ENCODE data around the gene CEMIP. TPM values are rescaled to one million over a fixed set of nuclear protein-coding genes. Genes with fewer than 3 reads are reported as not detected.

CEMIP gene
- polyA plus RNA-seq, 1 of the 3 experiments (the other 2 are of a cell fraction), result 27.8 TPM

DNA sequence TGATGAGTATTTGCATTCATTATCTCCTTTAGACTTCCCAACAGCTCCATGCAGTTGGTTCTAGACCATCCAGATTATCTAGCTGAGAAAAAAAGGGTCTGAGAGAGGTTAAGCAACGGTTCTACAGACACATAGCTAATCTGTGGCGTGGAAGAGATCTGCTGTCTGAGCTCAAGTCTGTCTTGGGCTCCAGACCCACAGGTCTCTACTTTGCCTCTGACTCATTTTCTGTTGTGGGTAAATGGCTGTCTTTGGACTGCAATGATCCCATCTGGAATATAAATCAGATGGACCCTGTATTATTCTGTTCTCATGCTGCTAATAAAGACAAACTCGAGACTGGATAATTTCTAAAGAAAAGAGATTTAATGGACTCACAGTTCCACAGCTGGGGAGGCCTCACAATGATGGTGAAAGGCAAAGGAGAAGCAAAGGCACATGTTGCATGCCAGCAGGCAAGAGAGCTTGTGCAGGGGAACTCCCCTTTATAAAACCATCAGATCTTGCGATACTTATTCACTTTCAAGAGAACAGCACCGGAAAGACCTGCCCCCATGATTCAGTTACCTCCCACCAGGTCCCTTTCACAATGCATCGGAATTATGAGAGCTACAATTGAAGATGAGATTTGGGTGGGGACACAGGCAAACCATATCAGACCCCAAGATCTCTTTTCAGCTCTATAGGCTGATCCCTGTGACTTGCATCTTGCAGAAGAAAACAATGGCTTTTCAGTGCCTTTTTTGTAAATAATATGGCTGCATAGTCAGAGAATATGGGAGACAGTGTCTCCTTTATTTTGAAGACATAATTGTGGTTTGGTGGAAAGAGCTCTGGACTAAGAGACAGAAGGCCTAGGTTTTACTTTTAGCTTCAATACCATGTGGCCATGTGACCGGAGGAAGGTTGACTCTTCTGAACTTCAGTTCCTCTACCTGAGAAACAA lies 24.7 kb downstream of the CEMIP start:
- no peak overlapping the region for H3K27ac ChIP-seq (ENCODE audit: low read depth in 2 of 2, low read length in 1 of 2)
- no peak overlapping the region for H2AFZ ChIP-seq (ENCODE audit: low read depth)
- H3K27me3 ChIP-seq (ENCODE audit: insufficient read depth), result no peaks in the 10 kb centered on the region
- TF ChIP-seq POLR2AphosphoS5 (IDR thresholded peaks at IDR 0.05; ENCODE audit: low read depth, low read length) (no peak), NFIC (IDR thresholded peaks at IDR 0.05; ENCODE audit: borderline replicate concordance) (no peak), FOXM1 (IDR thresholded peaks at IDR 0.05; ENCODE audit: low read depth) (no peak), SMC3 (IDR thresholded peaks at IDR 0.05; ENCODE audit: low read depth, low read length) (no peak), TEAD4 (IDR thresholded peaks at IDR 0.05; ENCODE audit: borderline replicate concordance, insufficient read depth) (no peak), GATA2 (CRISPR knock-in tag; IDR thresholded peaks at IDR 0.05) (no peak), JUND (IDR thresholded peaks at IDR 0.05) (no peak), SIN3A (IDR thresholded peaks at IDR 0.05; ENCODE audit: borderline replicate concordance, low read depth, low read length) (no peak), NRF1 (IDR thresholded peaks at IDR 0.05; ENCODE audit: low read depth, low read length) (no peak), YY1 (IDR thresholded peaks at IDR 0.05; ENCODE audit: low read depth) (no peak), RAD21 (IDR thresholded peaks at IDR 0.05; ENCODE audit: low read length) (no peak), RXRA (IDR thresholded peaks at IDR 0.05; ENCODE audit: borderline replicate concordance, low read depth) (no peak), CHD2 (IDR thresholded peaks at IDR 0.05; ENCODE audit: low read length, partially characterized antibody) (no peak), MEF2A (IDR thresholded peaks at IDR 0.05; ENCODE audit: borderline replicate concordance, low read depth) (no peak), FOSL2 (IDR thresholded peaks at IDR 0.05; ENCODE audit: borderline replicate concordance, low read depth) (no peak)
- TF ChIP-seq, protein P1, sequence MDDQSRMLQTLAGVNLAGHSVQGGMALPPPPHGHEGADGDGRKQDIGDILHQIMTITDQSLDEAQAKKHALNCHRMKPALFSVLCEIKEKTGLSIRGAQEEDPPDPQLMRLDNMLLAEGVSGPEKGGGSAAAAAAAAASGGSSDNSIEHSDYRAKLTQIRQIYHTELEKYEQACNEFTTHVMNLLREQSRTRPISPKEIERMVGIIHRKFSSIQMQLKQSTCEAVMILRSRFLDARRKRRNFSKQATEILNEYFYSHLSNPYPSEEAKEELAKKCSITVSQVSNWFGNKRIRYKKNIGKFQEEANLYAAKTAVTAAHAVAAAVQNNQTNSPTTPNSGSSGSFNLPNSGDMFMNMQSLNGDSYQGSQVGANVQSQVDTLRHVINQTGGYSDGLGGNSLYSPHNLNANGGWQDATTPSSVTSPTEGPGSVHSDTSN (IDR thresholded peaks at IDR 0.05), result no peak
- TF ChIP-seq, protein P2, sequence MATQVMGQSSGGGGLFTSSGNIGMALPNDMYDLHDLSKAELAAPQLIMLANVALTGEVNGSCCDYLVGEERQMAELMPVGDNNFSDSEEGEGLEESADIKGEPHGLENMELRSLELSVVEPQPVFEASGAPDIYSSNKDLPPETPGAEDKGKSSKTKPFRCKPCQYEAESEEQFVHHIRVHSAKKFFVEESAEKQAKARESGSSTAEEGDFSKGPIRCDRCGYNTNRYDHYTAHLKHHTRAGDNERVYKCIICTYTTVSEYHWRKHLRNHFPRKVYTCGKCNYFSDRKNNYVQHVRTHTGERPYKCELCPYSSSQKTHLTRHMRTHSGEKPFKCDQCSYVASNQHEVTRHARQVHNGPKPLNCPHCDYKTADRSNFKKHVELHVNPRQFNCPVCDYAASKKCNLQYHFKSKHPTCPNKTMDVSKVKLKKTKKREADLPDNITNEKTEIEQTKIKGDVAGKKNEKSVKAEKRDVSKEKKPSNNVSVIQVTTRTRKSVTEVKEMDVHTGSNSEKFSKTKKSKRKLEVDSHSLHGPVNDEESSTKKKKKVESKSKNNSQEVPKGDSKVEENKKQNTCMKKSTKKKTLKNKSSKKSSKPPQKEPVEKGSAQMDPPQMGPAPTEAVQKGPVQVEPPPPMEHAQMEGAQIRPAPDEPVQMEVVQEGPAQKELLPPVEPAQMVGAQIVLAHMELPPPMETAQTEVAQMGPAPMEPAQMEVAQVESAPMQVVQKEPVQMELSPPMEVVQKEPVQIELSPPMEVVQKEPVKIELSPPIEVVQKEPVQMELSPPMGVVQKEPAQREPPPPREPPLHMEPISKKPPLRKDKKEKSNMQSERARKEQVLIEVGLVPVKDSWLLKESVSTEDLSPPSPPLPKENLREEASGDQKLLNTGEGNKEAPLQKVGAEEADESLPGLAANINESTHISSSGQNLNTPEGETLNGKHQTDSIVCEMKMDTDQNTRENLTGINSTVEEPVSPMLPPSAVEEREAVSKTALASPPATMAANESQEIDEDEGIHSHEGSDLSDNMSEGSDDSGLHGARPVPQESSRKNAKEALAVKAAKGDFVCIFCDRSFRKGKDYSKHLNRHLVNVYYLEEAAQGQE (IDR thresholded peaks at IDR 0.05; ENCODE audit: low read depth, low read length), result no peak
- TF ChIP-seq, protein P3, sequence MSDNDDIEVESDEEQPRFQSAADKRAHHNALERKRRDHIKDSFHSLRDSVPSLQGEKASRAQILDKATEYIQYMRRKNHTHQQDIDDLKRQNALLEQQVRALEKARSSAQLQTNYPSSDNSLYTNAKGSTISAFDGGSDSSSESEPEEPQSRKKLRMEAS (IDR thresholded peaks at IDR 0.05; ENCODE audit: low read depth), result no peak
- TF ChIP-seq, protein P4, sequence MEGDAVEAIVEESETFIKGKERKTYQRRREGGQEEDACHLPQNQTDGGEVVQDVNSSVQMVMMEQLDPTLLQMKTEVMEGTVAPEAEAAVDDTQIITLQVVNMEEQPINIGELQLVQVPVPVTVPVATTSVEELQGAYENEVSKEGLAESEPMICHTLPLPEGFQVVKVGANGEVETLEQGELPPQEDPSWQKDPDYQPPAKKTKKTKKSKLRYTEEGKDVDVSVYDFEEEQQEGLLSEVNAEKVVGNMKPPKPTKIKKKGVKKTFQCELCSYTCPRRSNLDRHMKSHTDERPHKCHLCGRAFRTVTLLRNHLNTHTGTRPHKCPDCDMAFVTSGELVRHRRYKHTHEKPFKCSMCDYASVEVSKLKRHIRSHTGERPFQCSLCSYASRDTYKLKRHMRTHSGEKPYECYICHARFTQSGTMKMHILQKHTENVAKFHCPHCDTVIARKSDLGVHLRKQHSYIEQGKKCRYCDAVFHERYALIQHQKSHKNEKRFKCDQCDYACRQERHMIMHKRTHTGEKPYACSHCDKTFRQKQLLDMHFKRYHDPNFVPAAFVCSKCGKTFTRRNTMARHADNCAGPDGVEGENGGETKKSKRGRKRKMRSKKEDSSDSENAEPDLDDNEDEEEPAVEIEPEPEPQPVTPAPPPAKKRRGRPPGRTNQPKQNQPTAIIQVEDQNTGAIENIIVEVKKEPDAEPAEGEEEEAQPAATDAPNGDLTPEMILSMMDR (IDR thresholded peaks at IDR 0.05), result no peak
- no peaks in the 10 kb centered on the region for H3K9me2 ChIP-seq
- CTCF ChIA-PET, result interaction anchor here (1.1 to 3.2 kb wide), 5 partner anchors 10 to 385 kb away, joined by 3 to 8 read pairs (median 6); partner anchors contain the start of gene CEMIP
- no peaks in the 10 kb centered on the region for H4K20me1 ChIP-seq (ENCODE audit: insufficient read depth)
- no peak overlapping the region for H3K4me2 ChIP-seq
- H3K4me1 ChIP-seq (ENCODE audit: control insufficient read depth in 1 of 2, insufficient read depth in 2 of 2, low read depth in 1 of 2, low read length in 1 of 2), result peaks cover 0 to 5% of the 10 kb centered on the region in 2 experiments; a peak in 1 of 4 replicates
- no peak for DNase-seq
- POLR2A ChIA-PET, result no interaction called here
- no peak overlapping the region for H3K4me3 ChIP-seq (ENCODE audit: low read depth in 2 of 2, low read length in 1 of 2)
- H3K79me2 ChIP-seq (ENCODE audit: insufficient read depth), result no peaks in the 10 kb centered on the region
- H3K9ac ChIP-seq, result no peak overlapping the region
- H3K9me3 ChIP-seq, result no peaks in the 10 kb centered on the region
- H3K36me3 ChIP-seq (replicated peaks in 1 of 2; ENCODE audit: control insufficient read depth in 1 of 2, insufficient read depth in 2 of 2, low read length in 1 of 2), result peaks cover 0 to 8% of the 10 kb centered on the region in 2 experiments
- H3F3A ChIP-seq (replicated peaks; ENCODE audit: insufficient read depth), result no peaks in the 10 kb centered on the region
- WGBS (ENCODE audit: low lambda C conversion rate), result 86% methylated on average over 7 of the region's 7 CpGs
